Muscle of arm (tissue), 14 donors: ENCODE data around the gene TST. TPM values are rescaled to one million over a fixed set of nuclear protein-coding genes. Genes with fewer than 3 reads are reported as not detected.

Source experiments
- DNase-seq: peaks from one replicate; pipeline ENCODE4 v3.0.0-alpha.2; 2013
- long read RNA-seq, 11 donors: transcript quantifications; one replicate each; lab custom pipeline, GENCODE V29; 2026
- polyA plus RNA-seq, 12 donors: library from polyadenylated mRNA; unstranded; fragments of 120-200 nt; gene quantifications; one replicate each; pipeline ENCODE4 v1.2.1, GENCODE V29; 2013; ENCODE audit not compliant: insufficient read length in 12 of 12

TST gene
- polyA plus RNA-seq, result 10 to 100 TPM in 10 of 12 donors, 1 to 10 TPM in 1, not detected in 1; 9.2 to 41.6 (median 16.1) TPM
- long read RNA-seq, donor 1, transcript TST-201 (3 exons, 1,211 nt), result minor isoform, 22 of 236 reads
- long read RNA-seq, donor 1, transcript TST-202 (2 exons, 1,797 nt), result major isoform, 37 of 236 reads
- long read RNA-seq, donor 1, partial matches to known transcripts, result 165 of 236 reads
- long read RNA-seq, donor 1, other reads (novel, unspliced or antisense), result 12 of 236 reads
- long read RNA-seq, donor 2, partial matches to known transcripts, result 45 of 55 reads
- long read RNA-seq, donor 2, other reads (novel, unspliced or antisense), result 7 of 55 reads
- long read RNA-seq, donor 3, partial matches to known transcripts, result 14 of 28 reads
- long read RNA-seq, donor 3, other reads (novel, unspliced or antisense), result 6 of 28 reads
- long read RNA-seq, donor 4, partial matches to known transcripts, result 7 of 9 reads
- long read RNA-seq, donor 4, other reads (novel, unspliced or antisense), result 0 of 9 reads
- long read RNA-seq, donor 5, transcript TST-202 (2 exons, 1,797 nt), result major isoform, 6 of 101 reads
- long read RNA-seq, donor 5, transcript TST-201 (3 exons, 1,211 nt), result minor isoform, 5 of 101 reads
- long read RNA-seq, donor 5, partial matches to known transcripts, result 84 of 101 reads
- long read RNA-seq, donor 5, other reads (novel, unspliced or antisense), result 6 of 101 reads
- long read RNA-seq, donor 6, partial matches to known transcripts, result 20 of 24 reads
- long read RNA-seq, donor 6, other reads (novel, unspliced or antisense), result 0 of 24 reads
- long read RNA-seq, donor 7, partial matches to known transcripts, result 44 of 48 reads
- long read RNA-seq, donor 7, other reads (novel, unspliced or antisense), result 0 of 48 reads
- long read RNA-seq, donor 8, transcript TST-201 (3 exons, 1,211 nt), result major isoform, 5 of 53 reads
- long read RNA-seq, donor 8, partial matches to known transcripts, result 44 of 53 reads
- long read RNA-seq, donor 8, other reads (novel, unspliced or antisense), result 0 of 53 reads
- long read RNA-seq, donor 9, partial matches to known transcripts, result 28 of 38 reads
- long read RNA-seq, donor 9, other reads (novel, unspliced or antisense), result 5 of 38 reads
- long read RNA-seq, donor 10, transcript TST-202 (2 exons, 1,797 nt), result major isoform, 6 of 48 reads
- long read RNA-seq, donor 10, partial matches to known transcripts, result 41 of 48 reads
- long read RNA-seq, donor 10, other reads (novel, unspliced or antisense), result 0 of 48 reads
- long read RNA-seq, donor 11, partial matches to known transcripts, result 82 of 110 reads
- long read RNA-seq, donor 11, other reads (novel, unspliced or antisense), result 25 of 110 reads

DNA sequence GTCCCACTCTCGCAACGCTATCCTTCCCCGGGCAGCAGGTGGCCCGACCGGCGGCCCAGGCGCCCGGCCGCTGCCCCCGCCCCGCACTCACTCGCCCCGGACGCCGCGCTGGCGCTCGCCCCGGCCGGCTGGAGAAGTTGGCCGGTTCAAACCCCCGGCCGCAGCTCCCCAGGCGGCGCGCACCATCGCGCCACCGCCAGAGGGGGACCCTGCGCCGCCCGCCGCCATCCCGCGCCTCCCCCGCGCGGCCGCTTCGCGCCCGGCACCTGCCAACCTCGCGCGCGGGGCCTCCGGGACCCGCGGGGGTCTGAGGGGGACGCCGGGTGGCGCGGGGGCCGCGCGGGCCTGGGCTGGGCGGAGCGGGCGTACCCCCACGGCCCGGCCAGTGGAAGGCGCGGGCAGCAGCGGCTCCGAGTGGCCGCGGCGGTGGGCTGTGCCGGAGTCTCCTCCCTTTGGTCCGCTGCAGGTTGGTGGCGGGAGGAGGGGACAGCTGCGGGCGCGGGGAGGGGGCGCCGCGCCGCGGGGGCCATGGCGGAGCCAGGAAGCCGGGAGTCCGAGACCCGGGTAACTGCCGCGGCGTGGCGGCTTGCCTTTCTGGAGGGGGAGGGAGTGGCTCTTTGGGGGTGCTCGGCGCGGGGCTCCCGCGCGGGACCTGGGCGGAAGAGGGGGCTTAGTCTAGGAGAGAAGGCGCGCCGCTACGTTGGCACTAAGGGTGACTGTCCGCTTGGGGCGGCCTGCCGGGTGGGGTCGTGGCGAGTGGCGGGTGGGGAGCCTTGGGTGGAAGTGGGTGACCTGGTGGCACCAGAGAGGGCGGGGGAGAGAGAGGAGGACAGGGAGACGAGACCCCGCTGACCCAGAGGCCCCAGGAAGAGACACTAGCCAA, at the start of gene TST, which contains the start of gene MPST:
Gene TST, minus strand, starts transcription at position 139 of the 883 bp plus-strand sequence. CDS start 715 bp downstream, outside the sequence.
Gene MPST, plus strand, starts transcription at position 434 of the 883 bp plus-strand sequence. Its CDS starts 95 bp downstream, at position 529.
- peak; percentile 76 for DNase-seq

DNA sequence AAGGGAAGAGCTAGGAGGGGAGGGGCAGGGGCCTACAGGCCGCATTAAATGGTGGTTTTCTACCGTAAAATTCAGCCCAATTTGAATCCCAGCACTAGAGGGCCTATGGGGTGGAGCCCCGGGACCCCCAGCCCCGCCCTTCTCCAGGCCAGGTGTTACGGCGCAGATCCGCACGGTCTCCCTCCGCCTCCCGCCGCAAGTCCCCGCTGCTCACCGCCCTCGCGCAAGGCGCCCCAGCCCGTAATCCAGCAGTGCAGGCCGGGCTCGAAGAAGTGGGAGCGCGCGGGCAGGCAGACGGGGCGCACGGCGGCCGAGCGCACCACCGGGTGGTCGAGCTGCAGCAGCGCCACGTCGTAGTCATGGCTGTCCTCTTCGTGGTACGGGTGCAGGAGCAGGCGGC, 49.6 kb upstream of the TST start:
- no peak for DNase-seq

DNA sequence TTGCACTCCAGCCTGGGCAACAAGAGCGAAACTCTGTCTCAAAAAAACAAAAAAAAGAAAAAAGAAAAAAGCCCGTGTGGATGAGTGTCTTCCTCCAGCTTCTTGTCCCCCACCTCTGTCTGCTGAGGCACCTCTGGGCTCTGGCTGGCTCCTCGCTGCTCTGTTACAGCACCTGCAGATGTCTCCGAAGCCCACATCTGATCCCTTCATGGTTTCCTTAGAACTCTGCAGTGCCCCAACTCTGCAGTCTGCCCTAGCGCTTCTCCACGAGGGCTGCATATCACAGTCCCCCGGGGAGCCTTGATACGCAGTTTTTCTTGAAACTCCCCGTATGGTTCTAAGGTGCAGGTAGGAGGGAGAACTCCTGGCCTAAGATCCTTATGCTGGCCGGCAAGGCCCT, 48.2 kb upstream of the TST start:
- DNase-seq, result no peak

DNA sequence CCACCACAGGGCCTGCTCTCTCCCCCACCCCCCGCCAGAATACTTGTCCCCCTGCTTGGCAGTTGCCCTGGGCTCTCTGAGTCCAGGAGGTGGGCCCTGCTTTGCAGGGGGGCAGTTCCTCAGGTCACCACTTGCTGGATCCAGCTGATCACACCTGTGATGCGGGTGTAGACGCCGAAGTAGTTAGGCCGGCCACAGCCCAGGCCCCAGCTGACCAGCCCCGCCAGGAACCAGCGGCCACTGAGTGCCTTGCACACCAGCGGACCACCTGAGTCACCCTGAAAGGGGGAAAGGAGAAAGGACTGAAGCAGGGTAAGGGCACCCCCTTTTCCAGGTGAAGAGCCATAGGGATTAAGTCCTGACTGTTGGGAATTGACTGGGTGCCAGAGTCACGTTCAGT, 46.7 kb upstream of the TST start:
- DNase-seq, result no peak

DNA sequence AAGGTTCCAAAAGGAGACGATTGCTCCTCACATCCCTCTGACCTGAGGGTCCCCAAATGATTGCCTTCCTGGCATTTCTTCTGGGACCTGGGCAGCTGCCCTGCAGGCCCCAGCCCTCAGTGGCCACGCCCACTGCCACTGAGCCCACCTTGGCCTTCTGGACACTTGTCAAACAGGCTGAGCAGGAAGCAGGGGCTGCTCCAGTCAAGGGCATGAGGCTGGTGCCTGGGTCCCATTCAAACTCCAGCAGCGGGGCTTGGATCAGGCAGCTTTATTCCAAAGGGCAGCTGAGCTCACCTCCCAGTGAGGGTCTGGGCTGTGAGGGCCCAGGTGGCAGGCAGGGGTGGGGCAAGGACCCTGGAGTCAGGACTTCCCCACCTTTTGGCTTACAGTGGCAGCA, 45.9 kb upstream of the TST start:
- DNase-seq, result no peak

DNA sequence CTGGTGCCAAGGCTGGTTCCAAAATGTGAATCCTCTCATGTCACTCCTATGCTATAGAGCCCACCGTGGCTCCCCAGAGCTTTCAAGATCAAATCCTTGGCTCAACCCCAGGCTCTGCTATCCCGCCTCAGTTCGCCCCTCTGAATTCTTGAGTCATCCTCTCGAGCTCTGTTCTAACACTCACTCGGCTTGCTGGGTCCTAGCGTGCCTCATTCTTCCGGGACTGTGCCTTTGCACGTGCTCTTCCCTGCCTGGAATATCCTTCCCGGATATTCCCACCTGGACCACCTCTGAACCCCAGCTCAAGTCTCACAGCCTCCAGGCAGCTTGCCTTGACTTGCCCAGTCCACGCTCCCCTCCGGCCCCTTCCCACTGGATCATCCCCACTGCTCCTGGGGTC, 45.3 kb upstream of the TST start:
- DNase-seq, result no peak

DNA sequence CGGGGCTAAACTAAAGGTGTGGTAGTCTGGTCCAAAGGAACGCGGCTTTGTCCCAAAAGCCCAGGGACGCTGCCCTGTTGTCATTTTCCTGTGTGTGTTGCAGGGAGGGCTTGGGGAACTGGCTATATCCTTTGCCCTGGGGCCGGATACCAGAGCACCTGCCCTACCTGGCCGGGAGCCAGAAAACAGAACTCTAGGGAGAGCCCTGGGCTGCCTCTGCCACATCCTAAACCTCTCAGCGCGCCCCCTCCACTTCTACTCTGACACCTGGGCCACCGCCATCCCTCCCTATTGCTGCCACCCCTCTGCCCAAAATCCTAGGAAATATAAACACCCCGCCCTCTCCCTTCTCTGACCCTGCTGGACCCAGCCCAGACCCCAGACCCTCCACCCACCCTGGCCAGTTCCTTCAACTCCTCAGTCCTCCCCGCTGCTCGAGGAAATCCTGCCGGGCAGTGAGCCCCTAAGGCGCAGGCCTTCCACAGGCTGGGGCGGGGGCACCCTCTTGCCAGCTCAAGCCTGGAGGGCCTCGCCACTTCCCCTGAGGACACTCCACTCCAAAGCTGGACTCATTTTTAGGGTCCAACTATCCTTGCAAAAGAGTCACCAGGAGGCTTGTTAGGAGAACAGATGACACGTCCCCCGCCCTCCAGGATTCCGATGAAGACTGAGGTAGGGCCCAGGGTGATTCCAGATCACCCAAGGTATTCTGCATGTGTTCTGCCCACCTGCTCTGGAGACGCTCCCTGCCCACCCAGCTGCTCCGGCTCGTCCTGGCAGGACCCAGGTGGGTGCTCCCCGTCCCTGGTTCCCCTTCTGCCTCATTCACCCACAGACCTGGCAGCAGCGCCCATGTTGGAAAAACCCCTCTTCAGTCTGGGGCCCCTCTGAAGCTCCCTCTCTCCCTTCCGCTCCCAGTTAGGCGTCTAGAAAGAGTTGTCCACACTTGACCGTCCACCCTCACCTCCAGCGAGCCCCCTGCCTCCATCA, 44.5 kb upstream of the TST start:
- no peak for DNase-seq

DNA sequence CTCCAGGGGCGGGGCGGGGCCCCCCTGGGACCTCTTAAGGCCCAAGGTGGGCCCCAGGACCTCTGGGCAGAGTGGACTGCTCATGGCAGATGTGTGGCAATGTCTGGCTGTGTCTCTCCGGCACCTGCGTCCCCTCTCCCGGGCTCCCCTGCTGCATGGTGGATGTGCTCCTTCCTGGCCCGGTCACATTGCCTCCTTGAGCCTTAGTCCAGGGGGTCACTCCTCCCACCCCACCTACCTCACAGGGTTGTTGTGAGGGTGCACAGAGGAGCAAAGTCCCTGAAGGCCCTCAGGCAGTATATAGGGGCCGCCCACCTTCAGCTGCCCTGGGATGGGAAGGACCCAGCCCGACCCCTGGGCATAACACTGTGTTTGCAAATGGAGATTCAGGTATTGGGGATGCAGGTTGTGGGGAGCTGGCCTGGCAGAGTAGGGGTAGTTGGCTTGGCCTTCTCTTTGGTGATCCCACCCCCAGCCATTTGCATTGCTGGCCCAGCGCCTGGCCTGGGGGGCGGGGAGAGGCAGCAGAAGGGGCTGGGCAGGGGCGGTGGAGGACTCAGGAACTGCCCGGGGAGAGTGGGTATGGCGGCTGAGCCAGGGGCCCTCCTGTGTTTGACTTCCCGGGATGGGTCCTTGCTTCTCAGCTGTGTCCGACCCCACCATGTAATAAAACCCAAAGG, 43.6 kb upstream of the TST start:
- DNase-seq, result no peak

DNA sequence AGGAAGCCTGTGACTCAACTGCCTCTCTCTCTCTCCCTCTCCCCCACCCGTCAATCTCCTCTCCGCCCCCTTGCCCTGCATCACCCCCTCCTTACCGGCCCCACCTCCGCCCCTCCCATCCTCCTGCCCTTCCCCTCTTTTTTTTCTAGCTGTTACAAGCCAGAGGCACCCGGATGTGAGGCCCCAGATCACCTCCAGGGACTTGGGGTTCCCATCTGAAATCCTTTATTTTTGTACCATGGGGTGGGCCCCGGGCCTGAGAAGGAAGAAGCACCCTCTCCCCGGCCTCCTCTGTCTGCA, 43.1 kb upstream of the TST start:
- DNase-seq, result no peak

DNA sequence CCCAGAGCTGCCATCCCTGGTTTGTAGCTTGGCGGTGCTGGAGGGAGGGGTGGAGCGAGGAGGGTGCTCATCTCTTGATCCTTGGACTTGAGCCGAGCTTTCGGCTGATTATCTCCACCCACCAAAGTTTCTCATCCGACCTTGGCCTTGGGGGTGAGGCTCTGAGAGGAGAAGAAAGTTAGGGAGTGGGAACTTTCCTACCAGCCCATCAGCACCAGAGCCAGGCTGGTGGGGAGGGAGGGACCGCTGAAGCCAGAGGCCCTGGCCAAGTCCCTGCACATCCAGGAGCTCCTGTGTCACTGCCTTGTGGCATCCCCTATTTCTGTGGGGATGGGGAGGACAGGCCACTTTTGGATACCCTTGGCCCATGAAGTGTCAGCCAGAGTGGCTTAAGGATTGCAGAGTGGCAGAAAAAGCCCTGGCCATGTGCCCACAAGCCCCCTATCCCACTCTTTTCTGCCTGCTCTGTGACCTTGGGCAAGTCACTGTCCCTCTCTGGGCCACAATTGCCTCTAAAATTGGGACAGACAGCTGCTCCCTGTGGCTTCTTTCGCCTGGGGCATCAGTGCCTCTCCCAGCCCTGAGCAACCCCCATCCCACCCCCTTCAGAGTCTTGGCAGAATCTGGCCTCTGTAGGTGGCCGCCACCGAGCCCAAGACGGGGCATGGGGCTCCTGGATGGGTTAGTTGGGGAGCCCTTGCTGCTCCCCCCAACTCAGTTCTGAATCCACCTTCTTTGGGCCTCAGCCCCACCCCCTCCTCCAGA, 42.5 kb upstream of the TST start:
- DNase-seq, result no peak

DNA sequence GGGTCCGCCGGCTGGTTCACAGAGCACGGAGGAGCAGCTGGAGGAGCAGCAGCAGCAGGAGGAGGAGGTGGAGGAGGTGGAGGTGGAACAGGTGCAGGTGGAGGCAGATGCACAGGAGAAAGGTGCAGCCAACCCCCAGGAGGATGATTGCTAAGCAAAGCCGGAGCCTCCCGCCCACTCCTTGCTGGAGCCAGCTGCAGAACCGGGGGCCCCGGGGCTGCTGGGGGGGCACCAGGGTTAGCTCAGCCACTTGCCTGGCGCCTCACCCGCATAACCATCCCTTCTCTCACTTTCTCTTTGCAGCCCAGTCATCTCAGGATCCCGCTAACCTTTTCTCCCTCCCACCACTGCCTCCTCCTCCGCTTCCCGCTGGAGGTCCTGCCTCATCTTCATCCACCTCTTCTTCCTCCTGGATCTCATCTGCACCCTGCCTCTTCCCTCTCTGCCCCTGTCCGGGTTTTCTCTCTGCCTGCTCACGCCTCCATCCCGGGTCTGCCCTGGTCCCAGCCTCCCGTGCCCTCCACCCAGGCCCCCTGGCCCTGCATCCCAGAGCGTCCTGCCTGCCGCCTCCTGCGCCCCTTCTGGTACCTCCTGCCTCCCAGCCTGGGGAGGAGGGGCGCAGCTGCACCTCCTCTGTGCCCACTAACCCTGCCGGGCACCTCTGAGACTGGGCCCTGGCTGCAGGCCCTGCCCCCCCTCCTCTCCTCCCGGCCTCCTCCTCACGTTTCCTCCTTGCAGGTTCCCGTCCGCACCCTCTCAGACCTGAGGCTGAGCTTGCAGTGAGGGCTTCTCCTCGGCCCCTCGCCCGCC, 41.8 kb upstream of the TST start:
- DNase-seq, result no peak

DNA sequence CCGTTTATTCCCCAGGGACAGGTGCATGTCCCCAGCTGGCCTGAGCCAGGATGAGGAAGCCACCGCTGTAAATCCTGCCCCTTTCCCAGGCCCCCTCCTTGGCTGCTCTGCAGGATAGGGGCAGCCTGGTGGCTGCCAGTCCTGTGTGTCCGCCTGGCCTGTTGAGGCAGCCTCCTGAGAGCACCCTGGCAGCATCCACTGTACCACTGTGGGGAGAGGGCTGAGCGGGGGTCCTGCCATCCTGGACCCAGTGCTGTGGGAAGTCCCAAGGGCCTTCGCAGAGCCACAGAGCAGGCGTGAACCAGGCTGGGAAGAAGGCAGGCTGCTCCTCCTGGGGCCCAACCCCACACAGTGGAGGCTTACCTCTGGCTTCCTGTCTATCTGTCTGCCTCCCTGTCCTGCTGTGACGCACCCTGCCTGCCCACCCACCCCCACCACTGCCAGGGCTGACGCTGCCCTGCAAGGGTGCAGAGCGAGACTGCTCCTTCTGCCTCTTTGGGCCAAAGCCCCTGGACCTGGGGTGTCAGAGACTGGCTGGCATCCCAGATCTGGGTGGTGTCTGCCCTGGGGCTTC, 40.7 kb upstream of the TST start:
- no peak for DNase-seq

DNA sequence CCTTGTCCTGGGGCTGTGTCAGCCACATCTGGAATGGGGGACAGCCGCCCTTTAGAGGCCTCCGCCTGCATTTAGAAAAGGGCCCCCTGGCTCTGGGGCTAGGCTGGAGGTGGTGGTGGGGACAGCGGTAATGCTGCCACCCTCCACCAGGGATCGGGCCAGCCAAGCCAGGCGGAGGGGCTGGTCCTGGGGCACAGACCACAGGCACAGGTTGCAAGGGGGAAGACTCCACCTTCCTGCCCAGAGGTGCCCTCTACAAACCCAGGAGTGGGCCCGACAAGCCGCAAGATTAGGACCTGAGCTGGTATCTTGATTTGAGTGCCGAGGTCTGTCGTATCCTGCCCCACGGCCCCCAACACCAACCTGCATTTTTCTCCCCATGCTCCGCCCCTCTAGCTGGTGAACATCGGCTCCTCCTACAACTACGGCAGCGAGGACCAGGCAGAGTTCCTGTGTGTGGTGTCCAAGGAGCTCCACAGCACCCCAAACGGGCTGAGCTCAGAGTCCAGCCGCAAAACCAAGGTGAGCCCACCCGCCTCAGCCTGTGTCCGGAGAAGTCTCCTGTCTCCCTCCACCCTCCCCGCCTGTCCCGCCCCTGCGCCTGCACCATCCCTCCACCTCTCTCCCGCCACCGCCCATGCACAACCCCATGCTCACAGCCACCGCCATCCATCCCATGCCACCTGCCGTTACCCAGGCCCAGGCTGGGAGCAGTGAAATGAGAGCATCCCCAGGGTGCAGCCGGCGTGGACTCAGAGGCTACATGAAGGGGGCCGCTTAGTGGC, 39.9 kb upstream of the TST start:
- no peak for DNase-seq

DNA sequence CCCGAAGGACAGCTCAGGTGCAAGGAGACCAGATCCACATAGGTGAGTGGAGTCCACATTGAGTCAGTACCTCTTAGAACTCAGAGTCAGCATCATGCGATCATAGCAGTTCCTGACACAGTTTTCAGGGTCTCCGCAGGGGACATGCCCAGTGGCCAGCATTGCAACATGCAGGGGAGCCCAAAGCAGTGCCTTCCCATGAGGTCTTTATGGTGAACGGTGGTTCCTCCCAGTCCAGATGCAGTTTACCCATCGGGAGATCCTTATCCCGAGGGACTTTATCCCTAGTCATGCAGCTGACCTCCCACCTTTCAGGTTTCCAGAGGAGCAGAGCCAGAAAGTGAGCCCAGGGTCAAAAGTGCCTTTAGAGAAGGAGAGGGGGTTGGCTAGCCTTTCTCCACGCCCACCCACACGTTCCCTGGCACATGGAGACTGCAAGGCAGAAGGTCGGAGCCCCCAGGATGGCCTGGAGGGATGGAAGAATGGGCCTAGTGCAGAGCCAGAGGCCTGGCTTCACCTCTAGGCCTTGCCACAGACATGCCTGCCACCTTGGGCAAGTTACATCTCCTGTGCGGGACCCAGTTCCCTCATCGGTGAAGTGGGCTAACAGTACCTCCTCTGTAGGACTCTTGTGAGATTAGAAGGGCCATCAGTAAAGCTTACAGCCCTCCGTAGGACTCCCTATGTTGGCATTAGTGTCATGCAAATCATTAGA, 38.7 kb upstream of the TST start:
- no peak for DNase-seq

DNA sequence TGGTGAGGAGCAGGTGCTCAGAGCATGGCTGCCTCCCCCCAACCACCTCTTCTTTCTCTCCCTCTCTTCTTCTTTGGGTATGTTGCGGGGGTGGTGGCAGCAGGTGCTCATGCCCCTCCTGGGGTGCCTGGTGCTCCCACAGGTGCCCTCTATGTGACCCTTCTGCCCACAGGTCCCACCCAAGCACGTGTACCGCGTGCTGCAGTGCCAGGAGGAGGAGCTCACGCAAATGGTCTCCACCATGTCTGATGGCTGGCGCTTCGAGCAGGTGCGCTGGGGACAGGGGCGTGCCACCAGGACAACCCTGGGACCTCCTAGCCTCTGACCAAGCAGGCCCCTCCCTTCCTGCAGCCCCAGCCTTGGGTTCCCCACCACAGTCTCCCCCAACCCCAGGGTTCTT, 38.0 kb upstream of the TST start:
- DNase-seq, result no peak

DNA sequence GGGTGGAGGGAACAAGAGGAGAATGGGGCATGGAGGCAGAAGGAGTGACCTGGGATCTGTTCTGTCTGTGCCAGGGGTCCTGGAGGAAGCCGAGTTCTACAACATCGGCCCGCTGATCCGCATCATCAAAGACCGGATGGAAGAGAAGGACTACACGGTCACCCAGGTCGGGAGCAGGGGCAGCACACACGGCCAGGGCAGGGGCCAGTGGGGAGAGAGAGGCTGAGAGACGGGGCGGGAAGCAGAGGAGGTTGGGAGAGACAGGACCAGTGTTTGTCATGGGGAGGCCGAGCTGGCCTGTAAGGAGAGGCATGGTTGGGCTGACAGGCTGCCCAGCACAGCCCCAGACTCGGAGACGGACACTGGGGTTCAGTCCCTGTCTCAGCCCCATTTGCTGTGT, 37.0 kb upstream of the TST start:
- no peak for DNase-seq
